GM18508 (cell line): ENCODE data around the gene TAF4.
"Not testable (repeated sequence)": the region's sequence is repeated elsewhere in the genome, so short reads cannot be mapped to it uniquely, and the experiment has no call there.

ENCODE experiments used
- ATAC-seq: cut with Tn5 transposase; IDR thresholded peaks from one replicate; pipeline ENCODE4 v1.9.1; 2021; ENCODE audit warnings: moderate number of reproducible peaks; ENCODE audit not compliant: insufficient read depth, unreplicated experiment

TAF4 gene, protein sequence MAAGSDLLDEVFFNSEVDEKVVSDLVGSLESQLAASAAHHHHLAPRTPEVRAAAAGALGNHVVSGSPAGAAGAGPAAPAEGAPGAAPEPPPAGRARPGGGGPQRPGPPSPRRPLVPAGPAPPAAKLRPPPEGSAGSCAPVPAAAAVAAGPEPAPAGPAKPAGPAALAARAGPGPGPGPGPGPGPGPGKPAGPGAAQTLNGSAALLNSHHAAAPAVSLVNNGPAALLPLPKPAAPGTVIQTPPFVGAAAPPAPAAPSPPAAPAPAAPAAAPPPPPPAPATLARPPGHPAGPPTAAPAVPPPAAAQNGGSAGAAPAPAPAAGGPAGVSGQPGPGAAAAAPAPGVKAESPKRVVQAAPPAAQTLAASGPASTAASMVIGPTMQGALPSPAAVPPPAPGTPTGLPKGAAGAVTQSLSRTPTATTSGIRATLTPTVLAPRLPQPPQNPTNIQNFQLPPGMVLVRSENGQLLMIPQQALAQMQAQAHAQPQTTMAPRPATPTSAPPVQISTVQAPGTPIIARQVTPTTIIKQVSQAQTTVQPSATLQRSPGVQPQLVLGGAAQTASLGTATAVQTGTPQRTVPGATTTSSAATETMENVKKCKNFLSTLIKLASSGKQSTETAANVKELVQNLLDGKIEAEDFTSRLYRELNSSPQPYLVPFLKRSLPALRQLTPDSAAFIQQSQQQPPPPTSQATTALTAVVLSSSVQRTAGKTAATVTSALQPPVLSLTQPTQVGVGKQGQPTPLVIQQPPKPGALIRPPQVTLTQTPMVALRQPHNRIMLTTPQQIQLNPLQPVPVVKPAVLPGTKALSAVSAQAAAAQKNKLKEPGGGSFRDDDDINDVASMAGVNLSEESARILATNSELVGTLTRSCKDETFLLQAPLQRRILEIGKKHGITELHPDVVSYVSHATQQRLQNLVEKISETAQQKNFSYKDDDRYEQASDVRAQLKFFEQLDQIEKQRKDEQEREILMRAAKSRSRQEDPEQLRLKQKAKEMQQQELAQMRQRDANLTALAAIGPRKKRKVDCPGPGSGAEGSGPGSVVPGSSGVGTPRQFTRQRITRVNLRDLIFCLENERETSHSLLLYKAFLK

DNA sequence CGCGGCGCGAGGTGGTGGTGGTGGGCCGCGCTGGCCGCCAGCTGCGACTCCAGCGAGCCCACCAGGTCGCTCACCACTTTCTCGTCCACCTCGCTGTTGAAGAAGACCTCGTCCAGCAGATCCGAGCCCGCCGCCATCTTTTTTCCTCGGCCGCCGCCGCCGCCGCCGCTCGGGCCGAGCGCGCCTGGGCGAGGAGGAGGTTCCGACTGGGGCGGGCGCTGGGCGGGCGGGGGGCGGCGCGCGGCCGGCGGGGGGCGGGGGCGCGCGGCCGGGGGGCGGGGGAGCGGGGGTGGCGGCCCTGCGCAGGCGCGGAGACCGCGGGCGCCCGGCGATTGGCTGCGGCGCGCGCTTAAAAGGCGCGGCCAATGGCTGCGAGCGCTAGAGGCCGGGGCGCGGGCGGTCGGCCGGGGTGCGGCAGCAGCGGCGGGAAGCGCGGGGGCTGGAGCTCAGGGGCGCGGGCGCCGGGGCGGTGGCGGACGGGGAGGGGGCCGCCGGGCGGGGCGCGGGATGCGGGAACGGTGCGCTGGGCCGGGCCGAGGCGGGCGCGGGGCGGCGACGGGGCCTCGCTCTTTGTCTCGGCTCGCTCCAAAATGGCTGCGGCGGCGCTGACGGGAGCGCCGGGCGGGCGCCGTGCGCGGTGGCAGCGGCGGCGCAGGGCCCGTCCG is at the start of gene TAF4:
TSS of gene TAF4 (minus strand) at position 208 of the 665 bp plus-strand sequence. CDS start at position 137, 71 bp downstream.
- no peak for ATAC-seq

DNA sequence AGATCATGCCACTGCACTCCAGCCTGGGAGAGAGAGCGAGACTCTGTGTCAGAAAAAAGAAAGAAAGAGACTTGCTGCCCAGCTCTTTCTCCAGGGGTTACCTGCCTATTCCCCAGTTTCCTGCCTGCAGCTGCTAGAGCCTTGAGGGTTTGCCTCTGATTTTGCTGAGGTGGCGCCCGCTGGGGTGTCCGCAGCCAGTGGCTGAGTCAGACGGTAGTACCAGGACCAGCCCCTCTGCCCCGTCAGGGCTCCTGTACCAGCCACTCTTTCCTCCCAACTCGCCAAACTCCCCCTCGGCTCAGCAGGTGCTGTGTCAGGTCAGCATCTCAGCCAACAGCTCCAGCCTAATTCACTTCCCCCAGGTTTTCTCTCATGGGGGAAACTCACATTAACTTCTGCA is 49.2 kb upstream of the TAF4 start:
- ATAC-seq, result no peak

DNA sequence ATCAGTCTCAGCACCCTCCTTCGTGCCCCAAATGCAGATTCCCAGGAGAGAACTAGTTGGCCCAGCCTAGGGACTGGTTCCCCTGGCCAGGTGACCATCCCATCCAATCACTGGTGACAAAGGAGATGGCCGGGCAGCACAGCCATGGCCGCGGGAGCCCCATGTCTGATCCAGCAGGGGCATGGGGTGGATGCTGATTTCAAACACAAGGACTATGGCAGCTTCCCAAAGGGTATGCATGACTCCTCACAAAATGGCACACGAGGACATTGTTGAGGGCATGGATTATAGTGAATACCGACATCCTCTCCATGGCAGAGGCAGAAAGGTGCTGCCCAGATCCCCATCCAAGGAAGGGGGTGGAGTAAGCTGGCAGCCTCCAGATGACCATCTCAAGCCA is 46.7 kb upstream of the TAF4 start:
- no peak for ATAC-seq

DNA sequence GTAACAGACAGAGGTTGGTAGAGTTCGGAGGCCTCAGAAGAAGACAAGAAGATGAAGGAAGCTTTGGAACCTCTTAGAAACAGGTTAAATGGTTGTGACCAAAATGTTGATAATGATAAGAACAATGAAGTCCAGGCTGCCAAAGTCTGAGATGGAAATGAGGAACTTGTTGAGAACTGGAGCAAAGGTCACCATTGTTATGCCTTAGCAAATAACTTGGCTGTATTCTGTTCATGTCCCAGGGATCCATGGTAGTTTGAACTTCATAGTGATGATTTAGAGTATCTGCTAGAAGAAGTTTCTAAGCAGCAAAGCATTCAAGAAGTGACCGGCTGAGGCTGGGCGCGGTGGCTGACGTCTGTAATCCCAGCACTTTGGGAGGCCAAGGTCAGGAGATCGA is 45.5 kb upstream of the TAF4 start:
- ATAC-seq, result no peak

DNA sequence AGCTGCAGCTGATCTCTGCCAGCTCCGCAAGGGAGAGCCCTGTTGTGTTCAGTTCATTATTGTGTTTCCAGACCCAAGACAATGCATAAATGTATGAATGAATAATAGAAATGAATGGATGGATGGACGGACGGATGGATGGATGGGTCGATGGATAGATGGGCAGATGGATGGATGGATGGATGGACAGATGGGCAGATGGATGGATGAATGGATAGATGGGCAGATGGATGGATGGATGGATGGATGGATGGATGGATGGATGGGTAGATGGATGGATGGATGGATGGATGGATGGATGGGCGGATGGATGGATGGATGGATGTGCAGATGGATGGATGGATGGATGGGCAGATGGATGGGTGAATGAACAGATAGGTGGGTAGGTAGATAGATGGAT is 39.9 kb upstream of the TAF4 start:
- ATAC-seq, result no peak

DNA sequence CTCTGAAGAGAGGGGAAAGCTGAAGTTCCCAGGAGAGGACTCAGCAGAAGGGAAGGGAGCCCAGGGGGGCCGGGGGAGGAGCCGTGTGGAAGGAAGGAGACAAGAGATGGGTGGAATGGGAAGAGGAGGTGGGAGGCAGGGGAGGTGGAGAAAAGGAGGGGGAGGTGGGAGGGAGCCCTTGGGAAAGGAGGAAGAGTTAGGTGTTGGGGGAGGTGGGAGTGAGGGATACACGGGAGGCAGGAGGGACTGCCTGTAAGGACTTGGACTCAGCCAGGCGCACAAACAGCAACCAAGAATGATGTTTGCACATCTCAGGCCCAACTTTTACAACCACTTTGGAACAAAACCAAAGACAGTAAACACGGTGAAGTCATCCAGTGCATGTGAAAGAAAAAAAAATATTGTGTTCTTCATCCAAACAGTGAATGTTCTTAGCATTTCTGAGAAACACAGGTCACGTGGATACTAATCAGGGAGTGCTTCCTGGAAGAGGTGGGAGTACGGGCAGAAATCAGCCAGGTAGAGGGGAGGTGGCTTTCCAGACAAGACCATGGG is 39.2 kb upstream of the TAF4 start:
- no peak for ATAC-seq

DNA sequence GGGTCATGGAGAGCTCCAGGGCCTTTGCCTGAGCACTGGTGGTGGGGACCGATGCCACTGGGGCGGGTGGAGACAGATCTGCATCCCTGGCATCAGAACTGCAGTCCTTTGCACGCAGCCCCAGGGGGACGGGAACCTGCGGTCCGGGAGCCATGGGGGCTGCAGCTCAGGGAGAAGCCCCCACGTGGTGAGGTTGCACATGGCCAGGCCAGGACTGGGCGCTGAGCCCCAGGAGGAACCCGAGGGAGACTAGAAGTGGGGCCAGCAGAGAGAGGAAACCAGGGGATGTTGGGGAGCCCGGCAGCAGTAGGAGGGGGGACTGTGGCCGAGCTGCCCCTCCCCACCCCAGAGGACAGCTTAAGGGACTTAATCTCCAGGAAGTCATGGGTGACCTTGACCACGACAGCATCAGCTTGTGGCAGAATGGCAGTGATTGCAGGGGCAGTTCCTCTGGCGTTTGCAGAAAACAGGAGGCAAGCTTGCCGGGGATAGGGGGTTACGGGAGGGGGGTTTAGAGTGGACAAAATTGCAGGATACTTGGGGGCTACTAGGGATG is 38.6 kb upstream of the TAF4 start:
- no peak for ATAC-seq

DNA sequence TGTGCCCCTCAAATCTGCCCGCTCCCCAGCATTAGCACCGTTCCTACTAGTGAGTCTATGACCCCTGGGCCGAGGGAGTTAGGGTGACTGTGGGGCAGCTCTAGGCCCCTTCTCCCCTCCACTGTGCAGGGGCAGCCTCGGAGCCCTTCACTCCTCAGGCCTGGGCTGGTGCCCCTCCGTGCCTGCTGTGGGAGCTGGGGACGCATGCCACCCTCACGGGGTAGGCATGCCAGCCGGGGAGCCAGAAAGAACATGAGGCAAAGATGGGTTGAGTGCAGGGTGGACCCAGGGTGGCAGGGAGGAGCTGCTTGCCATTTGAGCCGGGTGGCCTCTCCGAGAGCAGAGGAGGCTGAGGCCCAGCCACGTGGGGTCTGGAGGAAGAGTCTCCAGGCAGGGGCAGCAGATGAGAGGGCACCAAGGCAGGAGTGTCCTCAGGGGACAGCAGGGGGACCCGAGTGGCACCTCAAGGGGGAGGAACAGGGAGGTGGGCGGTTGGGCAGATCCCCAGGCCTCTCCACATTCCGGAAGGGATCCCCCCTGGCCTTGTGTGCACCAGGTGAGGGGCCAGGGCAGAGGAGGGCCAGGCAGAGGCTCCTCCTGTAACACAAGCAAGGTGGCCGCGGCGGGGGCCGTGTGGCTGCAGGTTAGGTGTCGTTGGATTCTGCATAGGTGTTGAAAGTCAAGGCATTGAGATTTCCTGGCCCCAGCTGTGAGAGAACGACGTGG is 38.0 kb upstream of the TAF4 start:
- ATAC-seq, result no peak

DNA sequence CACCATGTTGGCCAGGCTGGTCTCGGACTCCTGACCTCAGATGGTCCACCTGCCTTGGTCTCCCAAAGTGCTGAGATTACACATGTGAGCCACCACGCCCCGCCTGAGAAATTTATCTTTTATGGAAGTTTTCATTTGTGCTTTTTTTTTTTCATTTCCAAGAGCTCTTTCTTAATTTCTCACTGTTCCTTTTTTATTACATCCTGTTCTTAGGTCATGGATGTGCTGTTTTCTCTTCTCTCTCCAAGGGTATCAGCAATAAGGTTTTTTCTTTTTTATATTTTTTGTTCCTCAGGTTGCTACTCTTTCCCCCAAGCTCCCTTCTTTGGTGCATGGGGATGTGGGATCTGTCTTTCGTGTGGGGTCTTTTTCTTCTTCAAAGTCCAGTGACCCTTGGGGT is 35.4 kb upstream of the TAF4 start:
- no peak for ATAC-seq

DNA sequence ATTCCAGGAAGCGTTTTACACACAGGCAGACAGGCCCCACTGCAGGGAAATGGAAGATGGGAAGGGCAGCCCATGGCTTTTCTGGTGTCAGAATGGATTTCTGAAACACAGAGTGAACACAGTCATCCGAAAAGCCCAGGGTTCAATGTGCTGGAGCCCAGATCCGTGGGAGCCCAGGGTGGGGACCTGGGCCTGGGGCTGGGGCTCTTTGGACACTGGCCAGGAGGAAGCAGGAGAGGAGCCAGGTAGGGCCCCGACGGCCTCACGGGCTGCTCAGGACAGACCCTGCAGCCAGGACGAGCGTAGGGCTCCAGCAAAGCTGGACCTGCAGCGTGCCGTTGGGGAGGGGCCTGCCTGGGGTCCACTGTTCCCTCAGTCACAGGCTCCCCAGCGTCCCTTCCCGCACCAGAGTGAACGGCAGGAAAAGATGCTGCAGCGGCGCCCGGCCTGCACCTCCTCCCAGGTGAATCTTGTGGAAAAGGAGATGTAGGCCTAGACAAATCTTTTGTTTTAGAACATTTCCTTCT is 32.3 kb upstream of the TAF4 start:
- no peak for ATAC-seq

DNA sequence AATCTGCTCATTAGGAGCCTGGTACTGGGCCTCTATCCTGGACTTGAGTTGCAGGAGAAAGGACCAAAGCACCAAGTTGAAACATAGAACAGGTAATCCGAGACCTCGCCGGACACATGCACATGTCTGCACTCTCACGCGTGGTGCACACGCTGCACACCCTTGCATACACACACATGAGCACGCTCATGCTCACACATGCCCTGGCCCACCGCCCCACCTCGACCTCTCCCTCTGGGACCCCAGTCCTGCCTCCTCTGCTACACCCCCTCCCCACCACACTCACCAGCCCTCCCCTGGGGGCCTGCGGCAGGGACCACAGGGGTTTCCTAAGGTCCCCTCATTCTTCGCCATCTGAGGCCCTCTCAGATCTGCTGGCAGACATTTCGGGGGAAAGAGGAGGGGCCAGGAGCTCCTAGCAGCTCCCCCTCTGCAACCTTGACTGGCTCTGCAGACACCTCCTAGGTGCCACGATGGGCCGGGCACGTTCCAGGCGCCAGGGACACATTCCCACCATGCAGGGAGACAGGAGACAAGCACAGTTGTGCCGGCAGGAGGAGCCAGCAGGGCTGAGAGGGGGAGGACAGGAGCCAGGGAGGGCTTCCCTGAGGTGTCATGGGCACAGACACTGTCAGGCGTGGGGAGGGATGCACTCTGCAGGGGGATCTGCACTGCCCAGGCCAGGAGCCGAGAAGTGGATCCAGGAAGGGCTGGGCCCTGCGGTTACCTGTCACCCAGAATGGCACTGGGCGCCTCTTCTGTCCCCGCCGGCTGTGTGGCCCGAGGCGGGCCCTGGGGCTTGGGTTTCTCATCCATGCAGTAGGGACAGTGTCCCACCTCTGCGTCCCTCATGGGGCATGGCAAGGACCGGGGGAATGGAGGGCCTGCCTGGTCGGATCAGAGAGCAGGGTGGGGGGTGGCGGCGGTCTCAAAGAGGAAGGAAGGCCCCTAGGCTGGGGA is 31.0 kb upstream of the TAF4 start:
- no peak for ATAC-seq

DNA sequence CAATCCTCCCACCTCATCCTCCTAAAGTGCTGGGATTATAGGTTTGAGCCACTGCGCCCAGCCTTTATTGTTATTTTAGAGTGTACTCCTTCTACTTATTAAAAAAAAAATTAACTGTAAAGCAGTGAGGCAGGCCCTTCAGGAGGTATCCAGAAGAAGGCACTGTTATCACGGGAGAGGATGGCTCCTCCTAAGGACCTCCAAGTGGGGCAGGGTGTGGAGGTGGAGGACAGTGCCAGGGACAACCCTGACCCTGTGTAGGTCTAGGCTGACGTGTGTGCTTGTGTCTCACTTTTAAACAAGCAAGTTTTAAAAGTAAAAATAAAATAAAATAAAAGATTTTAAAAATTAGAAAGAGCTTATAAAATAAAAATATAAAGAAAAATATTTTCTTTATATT is 23.7 kb upstream of the TAF4 start:
- no peak for ATAC-seq

DNA sequence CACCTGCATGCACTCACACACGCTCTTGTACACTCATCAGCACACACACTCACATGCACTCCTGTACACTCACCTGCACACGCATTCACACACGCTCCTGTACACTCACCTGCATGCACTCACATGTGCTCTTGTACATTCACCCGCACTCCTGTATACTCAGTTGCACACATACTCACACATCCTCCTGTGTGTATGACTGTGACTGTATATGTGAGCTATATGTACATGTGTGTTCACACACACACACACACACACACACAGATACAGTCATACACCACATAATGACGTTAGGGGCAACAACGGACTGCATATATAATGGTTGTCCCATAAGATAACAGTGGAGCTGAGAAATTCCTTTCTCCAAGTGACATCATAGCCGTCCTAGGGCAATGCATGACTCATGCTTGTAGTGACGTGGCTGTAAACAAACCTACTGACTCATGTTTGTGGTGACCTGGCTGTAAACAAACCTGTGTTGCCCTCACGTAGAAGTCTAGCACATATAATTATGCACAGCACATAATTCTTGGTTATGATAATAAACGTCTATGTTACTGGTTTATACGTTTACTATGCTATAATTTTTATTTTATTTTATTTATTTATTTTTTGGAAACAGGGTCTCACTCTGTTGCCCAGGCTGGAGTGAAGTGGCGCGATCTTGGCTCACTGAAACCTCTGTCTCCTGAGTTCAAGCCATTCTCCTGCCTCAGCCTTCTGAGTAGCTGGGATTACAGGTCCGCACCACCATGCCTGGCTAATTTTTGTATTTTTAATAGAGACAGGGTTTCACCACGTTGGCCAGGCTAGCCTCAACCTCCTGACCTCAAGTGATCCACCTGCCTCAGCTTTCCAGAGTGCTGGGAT is 22.8 kb upstream of the TAF4 start:
- no peak for ATAC-seq

DNA sequence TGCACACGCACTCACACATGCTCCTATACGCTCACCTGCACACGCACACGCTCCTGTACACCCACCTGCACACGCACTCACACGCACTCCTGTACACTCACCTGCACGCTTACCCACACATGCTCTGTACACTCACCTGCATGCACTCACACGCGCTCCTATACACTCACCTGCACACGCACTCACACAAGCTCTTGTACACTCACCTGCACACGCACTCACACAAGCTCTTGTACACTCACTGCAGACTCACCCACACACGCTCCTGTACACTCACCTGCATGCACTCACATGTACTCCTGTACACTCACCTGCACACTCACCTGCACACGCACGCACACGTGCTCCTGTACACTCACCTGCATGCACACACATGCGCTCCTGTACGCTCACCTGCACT is 22.0 kb upstream of the TAF4 start:
- ATAC-seq, result no peak

DNA sequence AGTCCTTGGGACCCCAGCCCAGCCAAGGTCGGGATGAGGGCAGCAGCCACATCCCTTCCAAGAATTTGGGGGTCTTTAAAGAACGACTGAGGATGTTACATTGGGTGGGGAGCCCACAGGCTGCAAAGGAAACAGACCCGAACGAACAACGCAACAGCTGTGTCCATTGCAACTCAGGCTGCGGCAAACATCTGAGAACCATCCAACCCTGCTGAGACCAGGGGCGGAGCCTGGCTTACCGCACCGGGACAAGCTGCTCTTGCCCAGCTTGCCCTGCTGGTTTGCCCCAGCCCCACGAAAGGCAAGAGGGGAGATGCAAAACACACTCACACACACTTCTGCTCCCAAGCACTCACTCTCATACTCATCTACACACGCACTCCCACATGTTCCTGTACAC is 21.5 kb upstream of the TAF4 start:
- ATAC-seq, result no peak

DNA sequence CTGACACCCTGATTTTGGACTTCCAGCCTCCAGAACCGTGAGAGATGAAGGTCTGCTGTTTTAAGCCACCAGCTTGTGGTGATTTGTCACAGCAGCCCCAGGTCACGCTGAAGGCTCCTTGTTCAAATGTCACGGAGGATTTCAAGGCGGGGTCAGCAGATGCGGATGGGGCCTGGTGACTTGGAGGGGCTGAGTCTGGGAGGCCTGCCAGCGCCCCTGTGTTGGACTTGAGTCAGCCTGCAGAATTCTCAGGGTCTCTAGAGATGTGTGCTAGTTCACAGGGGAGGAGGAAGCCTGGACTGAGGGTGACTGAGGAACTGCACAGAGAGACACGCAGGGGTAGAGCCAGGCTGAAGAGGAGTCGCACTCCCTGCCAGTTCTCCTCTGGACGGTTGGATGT is 19.5 kb upstream of the TAF4 start:
- ATAC-seq, result no peak

DNA sequence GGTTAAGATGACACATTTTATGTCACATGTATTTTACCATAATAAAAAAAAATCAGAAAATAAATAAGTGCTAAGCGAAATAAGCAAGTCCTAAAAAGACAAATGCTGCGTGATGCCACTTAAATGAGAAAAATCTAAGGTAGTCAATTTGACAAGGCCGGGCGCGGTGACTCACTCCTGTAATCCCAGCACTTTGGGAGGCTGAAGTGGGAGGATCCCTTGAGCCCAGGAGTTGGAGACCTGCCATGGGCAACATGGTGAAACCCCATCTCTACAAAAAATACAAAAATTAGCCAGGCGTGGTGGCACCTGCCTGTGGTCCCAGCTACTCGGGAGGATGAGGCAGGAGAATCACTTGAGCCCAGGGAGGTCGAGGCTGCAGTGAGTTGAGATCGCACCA is 18.5 kb upstream of the TAF4 start:
- not testable (repeated sequence) for ATAC-seq
